GM19035 (cell line): ENCODE data around the gene USH2A.
"Not testable (repeated sequence)": the region's sequence is repeated elsewhere in the genome, so short reads cannot be mapped to it uniquely, and the experiment has no call there.

Source experiments
- ATAC-seq: cut with Tn5 transposase; IDR thresholded peaks from one replicate; pipeline ENCODE4 v1.9.1; 2021; ENCODE audit not compliant: unreplicated experiment

USH2A gene

GRCh38 chr1:216049741-216050430 lies 373.4 kb downstream of the USH2A start:
- ATAC-seq = no peak

GRCh38 chr1:216047811-216048572 lies 375.3 kb downstream of the USH2A start:
- no peak for ATAC-seq

GRCh38 chr1:216046336-216046735 lies 376.9 kb downstream of the USH2A start:
- ATAC-seq = no peak

GRCh38 chr1:216045400-216045799 lies 377.8 kb downstream of the USH2A start:
- ATAC-seq = no peak

- ATAC-seq = no peak
Measured at GRCh38 chr1:216044538-216044937, 378.7 kb downstream of the USH2A start.

- no peak for ATAC-seq
Measured at GRCh38 chr1:216034506-216034905, 388.7 kb downstream of the USH2A start.

GRCh38 chr1:216032961-216033614 lies 390.2 kb downstream of the USH2A start:
- no peak for ATAC-seq

- no peak for ATAC-seq
Measured at GRCh38 chr1:216032284-216032683, 391.0 kb downstream of the USH2A start.

- ATAC-seq = no peak
Measured at GRCh38 chr1:216028631-216029030, 394.6 kb downstream of the USH2A start.

GRCh38 chr1:216024546-216024945 lies 398.7 kb downstream of the USH2A start:
- ATAC-seq = no peak

- ATAC-seq = no peak
Measured at GRCh38 chr1:216020743-216021345, 402.4 kb downstream of the USH2A start.

GRCh38 chr1:216015116-216015515 lies 408.1 kb downstream of the USH2A start:
- no peak for ATAC-seq

GRCh38 chr1:216014086-216014485 lies 409.2 kb downstream of the USH2A start:
- ATAC-seq = no peak

GRCh38 chr1:216009456-216009855 lies 413.8 kb downstream of the USH2A start:
- ATAC-seq = not testable (repeated sequence)

- peak; percentile 99 for ATAC-seq
Measured at GRCh38 chr1:216005916-216006315, 417.3 kb downstream of the USH2A start.

GRCh38 chr1:215992620-215993019 lies 430.6 kb downstream of the USH2A start:
- ATAC-seq = no peak

GRCh38 chr1:215987092-215987875 lies 436.0 kb downstream of the USH2A start:
- no peak for ATAC-seq

GRCh38 chr1:215986401-215986800 lies 436.8 kb downstream of the USH2A start:
- ATAC-seq = no peak

- ATAC-seq = no peak
Measured at GRCh38 chr1:215983680-215984079, 439.6 kb downstream of the USH2A start.

GRCh38 chr1:215971793-215972441 lies 451.3 kb downstream of the USH2A start:
- ATAC-seq = no peak
